GM19035 (cell line): ENCODE measurements around the gene MACROD2.
"Not testable (repeated sequence)": the region's sequence is repeated elsewhere in the genome, so short reads cannot be mapped to it uniquely, and the experiment has no call there.

Source experiments
- ATAC-seq: cut with Tn5 transposase; IDR thresholded peaks from one replicate; pipeline ENCODE4 v1.9.1; 2021; ENCODE audit not compliant: unreplicated experiment

The MACROD2 gene

GRCh38 chr20:14189794-14190402, 194.6 kb downstream of the MACROD2 start:
- no peak for ATAC-seq

GRCh38 chr20:14191559-14191958, 196.2 kb downstream of the MACROD2 start:
- ATAC-seq, result no peak

DNA sequence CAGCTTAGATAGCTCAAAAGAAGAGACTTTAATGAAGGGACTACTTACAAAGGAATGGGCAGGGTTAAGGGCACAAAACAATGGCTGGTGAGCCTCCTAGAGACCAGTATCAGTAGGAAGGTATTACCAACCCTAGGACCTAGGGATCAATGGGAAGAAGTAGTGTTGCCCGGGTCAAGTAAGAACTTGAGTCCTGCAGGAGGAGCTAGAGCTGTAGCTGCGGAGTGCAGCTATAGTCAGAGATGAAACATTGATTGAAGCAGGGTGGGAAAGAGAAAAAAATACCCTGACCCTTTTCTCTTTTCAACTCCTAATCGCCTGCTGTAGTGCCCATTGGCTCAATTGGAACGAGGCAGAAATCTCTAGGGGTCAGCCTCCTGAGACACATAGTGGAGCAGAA, 198.1 kb downstream of the MACROD2 start:
- no peak for ATAC-seq

DNA sequence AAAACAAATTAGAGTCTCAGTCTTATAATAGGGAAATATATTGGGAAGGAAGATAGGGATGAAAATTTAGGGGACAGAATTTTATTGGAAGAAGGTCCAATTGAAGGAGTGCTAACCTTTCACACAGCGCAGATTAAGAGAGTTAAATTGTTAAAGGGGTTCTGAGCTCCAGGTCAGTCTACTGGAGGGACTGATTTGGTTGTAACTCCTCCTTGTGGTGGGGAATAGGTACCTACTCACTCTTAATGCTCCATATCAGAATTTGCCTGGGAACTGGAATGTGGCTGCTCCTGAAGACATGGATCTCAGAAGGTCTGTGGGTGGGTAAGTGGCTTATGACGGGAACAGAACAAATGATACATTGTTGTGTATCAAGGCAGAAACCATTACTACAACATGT, 198.6 kb downstream of the MACROD2 start:
- ATAC-seq, result no peak

- ATAC-seq, result no peak
Observed at GRCh38 chr20:14197097-14197496, 201.8 kb downstream of the MACROD2 start.

- no peak for ATAC-seq
Observed at GRCh38 chr20:14198416-14198815, 203.1 kb downstream of the MACROD2 start.

GRCh38 chr20:14199111-14199510, 203.8 kb downstream of the MACROD2 start:
- ATAC-seq, result no peak

- no peak for ATAC-seq
Observed at GRCh38 chr20:14203657-14204056, 208.3 kb downstream of the MACROD2 start.

DNA sequence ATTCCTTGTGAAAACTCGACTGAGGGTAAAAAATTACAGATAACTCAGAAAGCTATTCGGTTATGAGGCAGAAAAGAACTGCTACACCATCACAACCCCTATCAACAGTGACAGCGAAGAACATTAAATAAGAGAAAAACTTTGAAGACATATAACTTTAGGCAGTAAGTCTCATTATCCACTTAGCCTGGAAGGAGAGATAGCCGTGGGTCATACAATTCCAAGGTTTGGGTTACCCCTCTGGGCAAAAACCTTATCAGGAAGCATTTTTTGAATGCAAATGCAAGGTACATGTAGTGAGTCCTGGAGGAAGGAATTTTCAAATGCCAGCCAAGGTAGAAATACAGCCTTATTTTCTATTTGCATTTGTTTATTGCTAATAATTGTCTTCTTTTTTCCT, 212.3 kb downstream of the MACROD2 start:
- ATAC-seq, result no peak

DNA sequence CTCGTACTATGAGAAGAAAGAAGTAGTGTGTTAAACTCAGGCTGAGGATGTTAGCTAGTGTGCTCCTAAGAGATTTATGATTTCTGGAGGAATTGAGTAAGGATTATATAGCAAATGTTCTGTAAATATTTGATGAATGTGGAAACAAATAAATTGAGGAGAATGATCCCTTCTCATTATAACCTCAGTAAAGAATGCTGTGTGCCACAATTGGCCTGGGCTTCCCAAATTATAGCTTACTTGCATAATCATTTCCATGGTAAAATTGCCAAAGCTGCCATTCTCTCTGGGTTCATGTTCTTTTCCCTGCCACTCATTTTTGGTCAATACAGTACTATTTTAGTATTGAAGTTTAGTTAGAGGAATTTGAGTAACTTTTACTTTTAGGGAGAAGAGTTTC, 213.6 kb downstream of the MACROD2 start:
- ATAC-seq, result no peak

- ATAC-seq, result no peak
Observed at GRCh38 chr20:14210146-14210545, 214.8 kb downstream of the MACROD2 start.

DNA sequence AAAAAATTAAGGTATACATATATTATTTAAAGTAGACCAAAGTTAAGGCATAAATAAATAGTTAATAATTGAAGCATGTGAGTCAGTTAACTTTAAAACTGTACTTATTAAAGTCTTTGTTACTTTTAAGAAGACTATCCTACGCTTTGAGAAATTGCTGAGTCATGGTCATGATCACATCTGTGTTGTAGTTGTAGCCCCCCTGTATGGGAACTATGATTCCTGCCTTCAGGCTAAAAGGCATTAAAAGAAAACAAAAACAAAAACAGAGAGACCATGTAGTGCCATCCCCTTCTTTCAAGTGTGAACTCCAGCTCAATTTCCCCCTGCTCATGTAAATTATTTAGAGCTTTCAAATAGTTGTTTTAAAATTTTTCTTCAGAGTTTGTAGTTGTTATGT, 218.7 kb downstream of the MACROD2 start:
- ATAC-seq, result no peak

DNA sequence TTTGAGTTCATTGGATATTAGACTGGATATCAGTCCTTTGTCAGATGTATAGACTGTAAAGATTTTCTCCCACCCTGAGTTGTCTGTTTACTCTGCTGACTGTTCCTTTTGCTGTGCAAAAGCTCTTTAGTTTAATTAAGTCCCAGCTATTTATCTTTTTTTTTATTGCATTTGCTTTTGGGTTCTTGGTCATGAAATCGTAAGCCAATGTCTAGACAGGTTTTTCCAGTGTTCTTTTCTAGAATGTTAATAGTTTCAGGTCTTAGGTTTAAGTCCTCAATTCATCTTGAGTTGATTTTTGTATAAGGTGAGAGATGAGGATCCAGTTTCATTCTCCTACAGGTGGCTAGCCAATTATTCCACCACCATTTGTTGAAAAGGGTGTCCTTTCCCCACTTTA, 220.6 kb downstream of the MACROD2 start:
- not testable (repeated sequence) for ATAC-seq

DNA sequence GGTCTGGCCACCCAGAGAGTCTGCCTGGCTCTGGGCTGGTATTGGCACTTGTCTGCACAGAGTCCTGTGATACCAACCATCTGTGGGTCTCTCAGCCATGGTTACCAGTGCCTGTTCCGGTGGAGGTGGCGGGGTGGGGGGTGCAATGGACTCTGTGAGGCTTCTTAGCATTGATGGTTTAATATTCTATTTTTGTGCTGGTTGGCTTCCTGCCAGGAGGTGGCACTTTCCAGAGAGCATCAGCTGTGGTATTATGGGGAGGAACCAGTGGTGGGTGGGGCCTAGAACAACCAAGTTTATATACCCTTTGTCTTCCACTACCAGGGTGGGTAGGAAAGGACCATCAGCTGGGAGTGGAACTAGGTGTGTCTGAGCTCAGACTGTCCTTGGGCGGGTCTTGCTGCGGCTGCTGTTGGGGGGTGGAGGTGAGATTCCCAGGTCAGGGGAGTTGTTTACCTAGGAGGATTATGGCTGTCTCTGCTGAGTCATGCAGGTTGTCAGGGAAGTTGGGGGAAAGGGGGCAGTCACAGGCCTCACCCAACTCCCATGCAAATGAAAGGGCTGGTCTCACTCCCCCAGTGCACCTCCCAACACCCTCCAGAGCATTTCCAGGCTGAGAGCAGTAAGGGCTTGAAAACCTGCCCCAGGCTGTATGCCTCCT, 224.6 kb downstream of the MACROD2 start:
- ATAC-seq, result no peak

- no peak for ATAC-seq
Observed at GRCh38 chr20:14220986-14221385, 225.7 kb downstream of the MACROD2 start.

GRCh38 chr20:14223806-14224205, 228.5 kb downstream of the MACROD2 start:
- no peak for ATAC-seq

DNA sequence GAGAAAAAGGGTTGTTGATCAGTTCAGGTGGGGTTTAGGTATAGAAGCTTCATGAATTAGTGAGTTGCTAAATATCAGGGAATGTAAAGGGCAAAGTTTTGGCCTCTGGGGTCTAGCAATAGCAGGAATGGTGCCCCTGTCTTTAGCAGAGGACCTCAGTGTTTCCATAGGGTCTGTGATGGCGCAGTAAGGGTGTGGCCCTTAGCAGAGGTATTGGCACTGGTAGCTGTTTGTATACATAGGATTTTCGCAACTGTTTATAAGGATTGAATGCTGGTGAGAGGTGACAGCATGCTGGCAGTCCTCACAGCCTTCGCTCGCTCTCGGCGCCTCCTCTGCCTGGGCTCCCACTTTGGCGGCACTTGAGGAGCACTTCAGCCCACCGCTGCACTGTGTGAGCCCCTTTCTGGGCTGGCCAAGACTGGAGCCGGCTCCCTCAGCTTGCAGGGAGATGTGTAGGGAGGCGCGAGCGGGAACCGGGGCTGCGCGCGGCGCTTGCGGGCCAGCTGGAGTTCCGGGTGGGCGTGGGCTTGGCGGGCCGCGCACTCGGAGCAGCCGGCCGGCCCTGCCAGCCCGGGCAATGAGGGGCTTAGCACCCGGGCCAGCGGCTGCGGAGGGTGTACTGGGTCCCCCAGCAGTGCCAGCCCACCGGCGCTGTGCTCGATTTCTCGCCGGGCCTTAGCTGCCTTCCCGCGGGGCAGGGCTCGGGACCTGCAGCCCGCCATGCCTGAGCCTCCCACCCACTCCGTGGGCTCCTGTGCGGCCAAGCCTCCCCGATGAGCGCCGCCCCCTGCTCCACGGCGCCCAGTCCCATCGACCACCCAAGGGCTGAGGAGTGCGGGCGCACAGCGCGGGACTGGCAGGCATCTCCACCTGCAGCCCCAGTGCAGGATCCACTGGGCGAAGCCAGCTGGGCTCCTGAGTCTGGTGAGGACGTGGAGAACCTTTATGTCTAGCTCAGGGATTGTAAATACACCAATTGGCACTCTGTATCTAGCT, 231.0 kb downstream of the MACROD2 start:
- ATAC-seq, result not testable (repeated sequence)

- ATAC-seq, result no peak
Observed at GRCh38 chr20:14232650-14233049, 237.3 kb downstream of the MACROD2 start.

- ATAC-seq, result no peak
Observed at GRCh38 chr20:14234666-14235295, 239.5 kb downstream of the MACROD2 start.

DNA sequence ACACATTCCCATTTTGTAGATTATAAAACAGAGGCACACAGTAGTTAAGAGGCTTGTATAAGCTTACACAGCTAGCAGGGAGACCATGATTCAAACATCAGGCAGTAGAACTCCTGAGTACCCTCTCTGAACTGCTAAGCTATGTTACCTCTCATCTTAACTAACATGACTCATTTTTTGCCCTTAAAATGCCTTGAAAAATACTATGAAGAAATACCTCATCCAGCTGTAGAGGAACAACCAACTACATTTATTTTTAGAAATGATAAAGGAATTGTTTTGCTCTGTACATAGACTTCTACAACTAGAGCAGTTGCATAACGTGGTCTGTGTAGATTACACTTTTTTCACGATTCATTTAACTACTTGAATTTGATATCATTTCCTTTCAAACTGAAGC, 240.0 kb downstream of the MACROD2 start:
- no peak for ATAC-seq

DNA sequence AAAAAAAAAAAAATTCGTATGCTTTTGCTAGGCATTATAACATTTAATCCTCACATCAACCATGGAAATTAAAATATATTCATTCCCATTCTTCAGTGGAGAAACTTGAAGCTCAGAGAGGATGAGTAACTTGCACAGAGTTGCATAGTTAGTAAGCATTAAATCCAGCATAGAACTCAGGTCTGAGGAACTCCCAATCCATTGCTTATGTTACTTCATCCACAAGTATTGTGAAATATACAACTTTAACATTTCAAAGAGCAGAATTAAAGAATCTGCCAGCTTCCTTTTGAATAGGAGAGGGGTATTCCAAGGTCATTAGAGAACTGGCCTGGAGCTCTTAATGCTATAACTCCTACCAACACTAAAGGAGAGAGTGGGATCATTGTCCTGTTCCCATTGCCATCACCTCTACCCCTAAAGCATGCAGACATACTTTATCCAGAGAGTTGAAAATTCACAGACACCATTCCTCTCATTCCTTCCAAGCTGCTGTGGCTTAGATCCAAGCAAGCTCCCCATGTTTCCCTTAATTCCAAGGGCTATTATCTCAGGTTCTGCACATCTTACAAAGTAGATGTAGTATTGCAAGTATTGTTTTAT, 250.2 kb downstream of the MACROD2 start:
- no peak for ATAC-seq
